22Rv1 (cell line): ENCODE results near the gene ABCC8.

Experiments used
- H3K27ac ChIP-seq: fragments of 450-650 bp; 2 replicates; pipeline ENCODE4 v1.5.1; 2017
- CTCF ChIP-seq: fragments of 450-650 bp; IDR thresholded peaks from 2 replicates; pipeline ENCODE4 v1.5.1; 2017; ENCODE audit warnings: mild to moderate bottlenecking
- ZFX ChIP-seq: fragments of 450-650 bp; IDR thresholded peaks from 2 replicates; pipeline ENCODE4 v1.6.1; 2017; ENCODE audit warnings: antibody characterized with exemption, borderline replicate concordance

Gene ABCC8

GRCh38 chr11:17498058-17498457 is 21.4 kb upstream of the ABCC8 start:
- TF ChIP-seq ZFX (no peak), CTCF (peak; percentile 8; the same call in 1 of the 2 replicates)
- no peak overlapping the region for H3K27ac ChIP-seq

- TF ChIP-seq CTCF (no peak), ZFX (no peak)
- no peak overlapping the region for H3K27ac ChIP-seq
Observed at GRCh38 chr11:17496406-17496805, 19.8 kb upstream of the ABCC8 start.

GRCh38 chr11:17494019-17494418 is 17.4 kb upstream of the ABCC8 start:
- no peak overlapping the region for H3K27ac ChIP-seq
- no peak for TF ChIP-seq CTCF
- no peak for TF ChIP-seq ZFX

- TF ChIP-seq ZFX: no peak
- TF ChIP-seq CTCF: no peak
Observed at GRCh38 chr11:17490938-17491337, 14.3 kb upstream of the ABCC8 start.

GRCh38 chr11:17490232-17490631 is 13.6 kb upstream of the ABCC8 start:
- no peak for TF ChIP-seq ZFX
- H3K27ac ChIP-seq: no peak overlapping the region

More at GRCh38 chr11:17490938-17491337, 14.3 kb upstream of the ABCC8 start:
- H3K27ac ChIP-seq: no peak overlapping the region

GRCh38 chr11:17489751-17490150 is 13.1 kb upstream of the ABCC8 start:
- no peak overlapping the region for H3K27ac ChIP-seq
- no peak for TF ChIP-seq CTCF
- TF ChIP-seq ZFX: no peak

GRCh38 chr11:17488563-17488962 is 11.9 kb upstream of the ABCC8 start:
- no peak for TF ChIP-seq ZFX
- TF ChIP-seq CTCF: no peak
- no peak overlapping the region for H3K27ac ChIP-seq

- no peak overlapping the region for H3K27ac ChIP-seq
- no peak for TF ChIP-seq ZFX
- no peak for TF ChIP-seq CTCF
Observed at GRCh38 chr11:17486646-17487045, 10.0 kb upstream of the ABCC8 start.
